Endothelial cell of umbilical vein (primary cell): ENCODE measurements around the gene FPGS. TPM values are rescaled to one million over a fixed set of nuclear protein-coding genes. Genes with fewer than 3 reads are reported as not detected.
A peak's percentile ranks its signal among the peaks of the same experiment; 100 is the strongest.

ENCODE experiments used
- BruUV-seq: library from RNA; stranded (reverse); fragments of 400-500 nt; replicated peaks from 2 replicates; lab custom pipeline; 2021; lab: Mats Ljungman, UMichigan
- CTCF ChIA-PET: fragments of 300-600, 350-600 bp; sonication (Branson Sonifier 250); formaldehyde crosslinking; loops from one replicate; lab custom pipeline; 2021; ENCODE audit warnings: antibody characterized with exemption, inconsistent platforms; lab: Charles Lee
- POLR2A ChIA-PET: fragments of 300-600, 350-600 bp; sonication (Branson Sonifier 250); formaldehyde crosslinking; loops from one replicate; lab custom pipeline; 2021; ENCODE audit warnings: antibody characterized with exemption, inconsistent platforms; lab: Charles Lee
- DNase-seq: peaks from one replicate; pipeline ENCODE4 v3.0.0-alpha.2; 2011; ENCODE audit warnings: low read depth, low spot score
- FAIRE-seq: peaks from 2 replicates; lab custom pipeline; 2011; peaks lifted over from hg19 to GRCh38; lab: Jason Lieb, UNC
- H2AFZ ChIP-seq: 2 replicates; pipeline ENCODE4 v1.6.0; 2012; ENCODE audit warnings: low read depth, low read length, control low read depth, inconsistent platforms
- H3K27ac ChIP-seq: 2 replicates; pipeline ENCODE4 v1.5.1; 2011; ENCODE audit warnings: low read depth, mild to moderate bottlenecking, control low read depth, low read length, moderate library complexity; ENCODE audit not compliant: insufficient read depth
- H3K27me3 ChIP-seq, 2 experiments: 2 replicates each; pipeline versions ENCODE4 v1.6.0 to v1.6.1; 2011; ENCODE audit warnings: low read length in 2 of 2, mixed read lengths in 1 of 2; ENCODE audit not compliant: control insufficient read depth in 2 of 2, insufficient read depth in 2 of 2
- H3K36me3 ChIP-seq, 2 experiments: 2 replicates in 1 of 2; 3 replicates in 1 of 2; pipeline ENCODE4 v1.5.1; 2011; ENCODE audit warnings: low read length in 2 of 2, mild to moderate bottlenecking in 1 of 2, moderate library complexity in 1 of 2; ENCODE audit not compliant: control insufficient read depth in 2 of 2, insufficient read depth in 2 of 2; ENCODE audit errors: extremely low read depth in 1 of 2
- H3K4me1 ChIP-seq: 3 replicates; pipeline ENCODE4 v1.5.1; 2011; ENCODE audit warnings: mild to moderate bottlenecking, low read length; ENCODE audit not compliant: control insufficient read depth, insufficient read depth; ENCODE audit errors: extremely low read depth
- H3K4me2 ChIP-seq: 2 replicates; pipeline ENCODE4 v1.6.1; 2011; ENCODE audit warnings: low read length, control low read depth, mixed read lengths; ENCODE audit not compliant: insufficient read depth
- H3K4me3 ChIP-seq, 3 experiments: fragments of 200-600 bp in 1 of 3; sonication (generic), shearing (Covaris generic) in 1 of 3; replicated peaks in 1 of 3; 2 replicates each; pipeline ENCODE4 v1.5.1; 2011 to 2016; ENCODE audit warnings: control low read depth in 3 of 3, low read length in 3 of 3, mild to moderate bottlenecking in 2 of 3, inconsistent platforms in 1 of 3, low read depth in 1 of 3, moderate library complexity in 1 of 3; ENCODE audit not compliant: insufficient read depth in 1 of 3
- H3K79me2 ChIP-seq: 2 replicates; pipeline ENCODE4 v1.6.0; 2012; ENCODE audit warnings: low read length, inconsistent platforms; ENCODE audit not compliant: control insufficient read depth, insufficient read depth
- H3K9ac ChIP-seq: replicated peaks from 2 replicates; pipeline ENCODE3; 2011; ENCODE audit warnings: low read length, control low read depth; ENCODE audit not compliant: insufficient read depth; ENCODE audit errors: extremely low read depth
- H3K9me1 ChIP-seq: replicated peaks from 3 replicates; pipeline ENCODE4 v1.6.0; 2011; ENCODE audit warnings: mild to moderate bottlenecking, low read length; ENCODE audit not compliant: control insufficient read depth, insufficient read depth; ENCODE audit errors: extremely low read depth
- H3K9me3 ChIP-seq: replicated peaks from 2 replicates; pipeline ENCODE4 v1.5.1; 2012; ENCODE audit warnings: low read length, inconsistent platforms; ENCODE audit not compliant: control insufficient read depth, insufficient read depth
- H4K20me1 ChIP-seq: replicated peaks from 2 replicates; pipeline ENCODE3; 2011; ENCODE audit warnings: mild to moderate bottlenecking, low read length; ENCODE audit not compliant: control insufficient read depth, insufficient read depth; ENCODE audit errors: extremely low read depth
- EZH2 ChIP-seq: IDR thresholded peaks from 2 replicates; pipeline ENCODE4 v1.6.1; 2012; ENCODE audit warnings: borderline replicate concordance, low read depth, mild to moderate bottlenecking, moderate library complexity, low read length, inconsistent platforms; ENCODE audit not compliant: severe bottlenecking
- FOS ChIP-seq: IDR thresholded peaks from 2 replicates; pipeline ENCODE4 v1.6.1; 2011; ENCODE audit warnings: mild to moderate bottlenecking, low read length, moderate library complexity, borderline replicate concordance; ENCODE audit not compliant: insufficient read depth
- GATA2 ChIP-seq: IDR thresholded peaks from 2 replicates; pipeline ENCODE4 v1.7.0; 2011; ENCODE audit warnings: low read depth, mild to moderate bottlenecking, moderate library complexity, mixed read lengths, low read length; ENCODE audit not compliant: insufficient read length, insufficient read depth
- JUN ChIP-seq: IDR thresholded peaks from 2 replicates; pipeline ENCODE4 v1.6.1; 2011; ENCODE audit warnings: borderline replicate concordance, low read depth; ENCODE audit not compliant: insufficient read length, insufficient read depth
- MYC ChIP-seq: IDR thresholded peaks from one replicate; pipeline ENCODE4 v1.6.1; 2011; ENCODE audit warnings: mild to moderate bottlenecking, low read depth, low read length
- POLR2A ChIP-seq: IDR thresholded peaks from 2 replicates; pipeline ENCODE4 v1.6.1; 2012; ENCODE audit warnings: low read depth, mild to moderate bottlenecking, control low read depth, low read length
- POLR2AphosphoS5 ChIP-seq: IDR thresholded peaks from 2 replicates; pipeline ENCODE4 v1.6.1; 2012; ENCODE audit warnings: low read depth, mild to moderate bottlenecking, control low read depth, low read length, moderate library complexity; ENCODE audit not compliant: insufficient read depth
- dilution Hi-C: fragments of 300-500 bp; cut with MboI; formaldehyde crosslinking; loops from one replicate; pipeline ENCODE4 v1.15.0; 2019; ENCODE audit warnings: low sequenced_read_pairs; ENCODE audit not compliant: extremely low pct_ligation_motif_present
- intact Hi-C: fragments of 100-400 bp; cut with micrococcal nuclease; formaldehyde crosslinking; loops from one replicate; pipeline ENCODE4 v1.10.0; 2022
- polyA plus RNA-seq, 4 experiments: library from polyadenylated mRNA; depleted of rRNA in 3 of 4; stranded (reverse) in 3 of 4; unstranded in 1 of 4; fragments of >200 nt; gene quantifications; 2 replicates each; pipeline versions ENCODE4 v1.2.1 to v1.2.3, GENCODE V29; 2011 to 2012; ENCODE audit warnings: missing spikeins in 1 of 4
- total RNA-seq: library from RNA; stranded (reverse); gene quantifications from 2 replicates; pipeline ENCODE4 v1.2.3, GENCODE V29; 2021
- TF ChIP-seq, protein P1 (sequence below): IDR thresholded peaks from 2 replicates; pipeline ENCODE4 v1.6.1; 2011; ENCODE audit not compliant: insufficient read depth, insufficient read length
- TF ChIP-seq, protein P2 (sequence below), 2 donors: IDR thresholded peaks; 1 replicate in 1 of 2; 2 replicates in 1 of 2; pipeline ENCODE4 v1.5.1; 2011; ENCODE audit warnings: low read length in 2 of 2, mild to moderate bottlenecking in 2 of 2, moderate library complexity in 2 of 2, control low read depth in 1 of 2, inconsistent platforms in 1 of 2, low read depth in 1 of 2; ENCODE audit not compliant: insufficient read depth in 1 of 2; ENCODE audit errors: extremely low read depth in 1 of 2

The FPGS gene
- total and polyA plus RNA-seq, 2 donors (not counting 3 experiments of a cell fraction or from before 2014, with no cell fraction given) = 77.7 to 90.2 TPM

DNA sequence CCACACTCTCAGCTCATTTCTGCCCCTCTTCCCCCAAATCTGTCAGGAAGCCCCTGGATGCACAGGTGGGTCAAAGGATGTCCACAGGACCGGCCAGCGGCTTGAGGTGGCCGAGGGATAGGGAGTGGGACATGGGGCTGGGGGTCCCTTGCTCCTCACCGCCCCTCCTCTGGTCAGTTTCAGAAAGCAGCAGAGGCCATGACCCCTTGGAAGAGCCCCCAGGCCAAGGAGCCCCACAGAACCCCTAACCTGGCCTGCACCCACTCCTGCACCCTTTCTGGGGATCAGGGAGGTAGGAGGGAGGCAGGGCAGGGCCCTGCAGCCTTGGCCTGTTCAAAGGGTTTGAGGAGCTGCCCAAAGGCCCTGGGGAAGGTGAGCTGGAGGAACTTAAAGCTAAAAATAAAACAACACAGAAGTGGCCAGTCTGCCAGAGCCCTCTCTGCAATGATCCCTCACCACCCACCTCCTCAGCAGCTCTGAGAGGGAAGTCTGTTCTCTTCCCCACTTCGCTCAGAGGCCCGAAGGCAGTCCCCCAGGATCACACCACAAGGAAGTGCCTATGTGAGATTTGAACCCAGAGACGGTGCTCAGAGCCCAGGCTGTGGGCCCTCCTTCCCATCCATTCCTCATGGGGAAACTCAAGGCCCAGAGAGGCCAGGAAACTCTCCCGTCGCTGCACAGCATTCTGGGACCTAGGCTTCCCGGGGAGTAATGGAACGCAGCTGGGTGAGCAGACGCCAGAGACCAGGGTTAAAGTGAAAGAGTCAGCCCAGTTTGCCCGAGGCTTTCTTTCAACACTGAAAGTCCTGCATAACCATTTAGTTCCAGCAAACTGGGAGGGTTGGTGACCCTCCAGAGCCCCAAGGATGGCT is 50.9 kb downstream of the FPGS start:
- H3K27ac ChIP-seq = peak overlapping the region; percentile 82
- H3K27me3 ChIP-seq = no peaks in the 10 kb centered on the region
- H3K79me2 ChIP-seq = peaks cover 64% of the 10 kb centered on the region
- H2AFZ ChIP-seq = no peak overlapping the region
- DNase-seq = peak; percentile 20
- no peaks in the 10 kb centered on the region for H4K20me1 ChIP-seq
- peak overlapping the region; percentile 81 to 99 (median 97) for H3K4me3 ChIP-seq
- peaks cover 39% of the 10 kb centered on the region for H3K4me1 ChIP-seq
- BruUV-seq = no TSS peak
- CTCF ChIA-PET = interaction anchor here (1.0 to 6.3 kb wide), 16 partner anchors 8 to 285 kb away, joined by 3 to 101 read pairs (median 4); partner anchors contain the start of gene CDK9
- intact Hi-C loops (loop anchor here (1.0 to 2.0 kb wide), 3 partner anchors 8 to 51 kb away; partner anchors contain the start of gene FPGS), dilution Hi-C loops (no loop called here)
- H3K9me3 ChIP-seq = no peaks in the 10 kb centered on the region
- no peaks in the 10 kb centered on the region for H3K9me1 ChIP-seq
- peaks cover 12 to 25% of the 10 kb centered on the region in 2 experiments for H3K36me3 ChIP-seq
- TF ChIP-seq GATA2 (no peak), FOS (no peak)
- H3K9ac ChIP-seq = peak overlapping the region; percentile 94
- FAIRE-seq = peak; percentile 74
- H3K4me2 ChIP-seq = peak overlapping the region; percentile 91
- POLR2A ChIA-PET = interaction anchor here (0.6 to 4.1 kb wide), 5 partner anchors 9 to 185 kb away, joined by 3 to 14 read pairs (median 7); no protein-coding TSS in a partner anchor

DNA sequence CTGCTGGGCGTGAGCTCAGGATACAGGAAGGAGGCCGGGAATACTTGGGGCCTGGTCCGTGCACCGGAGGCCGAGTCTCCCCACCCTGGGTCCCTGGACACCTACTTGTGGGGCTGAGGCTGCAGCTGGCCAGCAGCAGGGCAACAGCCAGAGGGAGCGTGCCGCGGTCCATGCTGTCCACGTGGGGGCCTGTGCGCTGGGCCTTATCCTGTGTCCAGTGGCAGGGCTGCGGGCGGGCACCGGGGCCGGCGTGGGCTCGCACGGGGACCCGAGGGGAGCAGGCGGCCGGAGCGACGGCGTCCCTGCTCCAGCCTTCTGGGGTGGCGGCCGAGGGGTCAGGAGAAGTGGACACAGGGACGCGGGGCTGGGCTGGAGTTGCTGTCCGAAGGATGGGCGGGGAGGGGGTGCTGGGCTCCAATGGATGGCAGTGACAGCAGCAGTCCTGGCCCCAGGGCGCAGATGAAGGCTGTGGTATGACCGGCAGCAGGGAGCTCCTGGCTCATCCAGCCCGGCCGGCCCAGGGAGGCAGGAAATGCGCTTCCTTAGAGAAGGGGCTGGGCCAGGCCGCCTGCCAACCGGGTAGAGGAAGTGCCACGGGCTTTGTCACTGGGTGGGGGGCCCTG is 51.6 kb downstream of the FPGS start, which contains the start of gene ENG:
Gene ENG (minus strand): TSS at position 475 of the 623 bp plus-strand sequence. CDS start 303 bp downstream, at position 172.
- intact Hi-C loops (loop anchor here (1.0 to 2.0 kb wide), 3 partner anchors 9 to 51 kb away; partner anchors contain the start of gene FPGS), dilution Hi-C loops (no loop called here)
- FAIRE-seq = peak; percentile 97

More for the DNA sequence above, 51.6 kb downstream of the FPGS start, which contains the start of gene ENG:
- Histone ChIP-seq H3K79me2 (peaks cover 56% of the 10 kb centered on the region), H3K9me3 (no peaks in the 10 kb centered on the region), H3K4me1 (peaks cover 38% of the 10 kb centered on the region), H3K9ac (peak within 1 kb of the TSS; percentile 94), H3K9me1 (no peaks in the 10 kb centered on the region), H3K4me3 (peak within 1 kb of the TSS; percentile 81 to 99 (median 97)), H3K27me3 (no peaks in the 10 kb centered on the region), H3K4me2 (peak within 1 kb of the TSS; percentile 91), H2AFZ (no peak within 1 kb of the TSS), H3K27ac (peak within 1 kb of the TSS; percentile 82), H3K36me3 (peaks cover 10 to 20% of the 10 kb centered on the region in 2 experiments), H4K20me1 (no peaks in the 10 kb centered on the region)
- POLR2A ChIA-PET = interaction anchor here (0.6 to 4.1 kb wide), 4 partner anchors 10 to 184 kb away, joined by 4 to 14 read pairs (median 8); no protein-coding TSS in a partner anchor
- no peak for TF ChIP-seq JUN
- TF ChIP-seq, protein P1, sequence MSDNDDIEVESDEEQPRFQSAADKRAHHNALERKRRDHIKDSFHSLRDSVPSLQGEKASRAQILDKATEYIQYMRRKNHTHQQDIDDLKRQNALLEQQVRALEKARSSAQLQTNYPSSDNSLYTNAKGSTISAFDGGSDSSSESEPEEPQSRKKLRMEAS = peak; percentile 64
- TF ChIP-seq POLR2A = peak; percentile 98
- TF ChIP-seq, protein P2, sequence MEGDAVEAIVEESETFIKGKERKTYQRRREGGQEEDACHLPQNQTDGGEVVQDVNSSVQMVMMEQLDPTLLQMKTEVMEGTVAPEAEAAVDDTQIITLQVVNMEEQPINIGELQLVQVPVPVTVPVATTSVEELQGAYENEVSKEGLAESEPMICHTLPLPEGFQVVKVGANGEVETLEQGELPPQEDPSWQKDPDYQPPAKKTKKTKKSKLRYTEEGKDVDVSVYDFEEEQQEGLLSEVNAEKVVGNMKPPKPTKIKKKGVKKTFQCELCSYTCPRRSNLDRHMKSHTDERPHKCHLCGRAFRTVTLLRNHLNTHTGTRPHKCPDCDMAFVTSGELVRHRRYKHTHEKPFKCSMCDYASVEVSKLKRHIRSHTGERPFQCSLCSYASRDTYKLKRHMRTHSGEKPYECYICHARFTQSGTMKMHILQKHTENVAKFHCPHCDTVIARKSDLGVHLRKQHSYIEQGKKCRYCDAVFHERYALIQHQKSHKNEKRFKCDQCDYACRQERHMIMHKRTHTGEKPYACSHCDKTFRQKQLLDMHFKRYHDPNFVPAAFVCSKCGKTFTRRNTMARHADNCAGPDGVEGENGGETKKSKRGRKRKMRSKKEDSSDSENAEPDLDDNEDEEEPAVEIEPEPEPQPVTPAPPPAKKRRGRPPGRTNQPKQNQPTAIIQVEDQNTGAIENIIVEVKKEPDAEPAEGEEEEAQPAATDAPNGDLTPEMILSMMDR (IDR thresholded peaks at IDR 0.05; ENCODE audit: extremely low read depth in 1 of 2, insufficient read depth in 1 of 2, low read depth in 1 of 2, low read length in 2 of 2) = peak in 1 of 2 donors; percentile 26
- TF ChIP-seq POLR2AphosphoS5 = peak; percentile 98
- TF ChIP-seq GATA2 = no peak
- TF ChIP-seq MYC = no peak
- TF ChIP-seq FOS = no peak
- TF ChIP-seq EZH2 = no peak
- BruUV-seq = TSS peak; percentile 67
- peak; percentile 63 for DNase-seq
- CTCF ChIA-PET = interaction anchor here (0.6 to 6.3 kb wide), 18 partner anchors 9 to 286 kb away, joined by 3 to 101 read pairs (median 4); partner anchors contain the start of gene CDK9
